HG03066 (cell line): Measurements from ENCODE around the gene RAD51B.

Experiments used
- ATAC-seq: cut with Tn5 transposase; IDR thresholded peaks from one replicate; pipeline ENCODE4 v1.9.1; 2021; ENCODE audit warnings: low read depth; ENCODE audit not compliant: unreplicated experiment

Gene RAD51B

DNA sequence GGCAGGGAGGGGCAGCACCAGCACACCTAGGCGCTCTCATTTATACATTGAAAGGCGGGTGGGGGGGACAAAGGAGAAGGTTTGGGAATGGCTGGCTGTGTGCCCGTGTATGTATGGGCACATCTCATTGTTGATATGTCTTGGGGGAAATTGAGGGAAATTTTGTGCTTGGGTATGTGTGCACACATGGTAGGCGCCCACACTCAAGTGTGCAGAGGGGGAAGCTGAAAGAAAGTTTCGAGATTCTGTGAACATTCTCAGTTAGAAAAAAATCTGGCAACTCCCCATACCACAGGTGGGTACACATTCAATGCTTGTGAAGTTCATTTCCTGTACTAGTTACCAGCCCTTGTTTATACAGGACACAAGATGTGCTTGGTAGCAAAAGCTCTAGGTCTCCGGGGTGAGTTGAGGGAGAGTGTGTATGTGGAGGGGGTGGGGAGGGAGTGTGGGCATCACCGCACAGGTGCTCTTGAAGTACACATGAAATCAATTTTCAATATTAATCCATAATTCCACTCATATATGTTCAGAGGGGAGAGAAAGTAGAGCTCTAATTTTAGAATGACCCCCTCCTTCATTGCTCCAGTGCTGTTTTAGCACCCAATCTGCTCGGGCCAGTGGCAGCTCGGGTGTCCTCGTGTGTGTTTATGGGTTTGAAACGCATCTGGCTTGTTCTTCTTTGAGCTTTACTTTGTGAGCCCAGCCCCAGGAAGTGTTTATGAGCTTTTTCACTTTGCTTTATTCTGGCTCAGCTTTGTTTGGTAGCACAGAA, 687.3 kb downstream of the RAD51B start:
- peak; percentile 72 for ATAC-seq

DNA sequence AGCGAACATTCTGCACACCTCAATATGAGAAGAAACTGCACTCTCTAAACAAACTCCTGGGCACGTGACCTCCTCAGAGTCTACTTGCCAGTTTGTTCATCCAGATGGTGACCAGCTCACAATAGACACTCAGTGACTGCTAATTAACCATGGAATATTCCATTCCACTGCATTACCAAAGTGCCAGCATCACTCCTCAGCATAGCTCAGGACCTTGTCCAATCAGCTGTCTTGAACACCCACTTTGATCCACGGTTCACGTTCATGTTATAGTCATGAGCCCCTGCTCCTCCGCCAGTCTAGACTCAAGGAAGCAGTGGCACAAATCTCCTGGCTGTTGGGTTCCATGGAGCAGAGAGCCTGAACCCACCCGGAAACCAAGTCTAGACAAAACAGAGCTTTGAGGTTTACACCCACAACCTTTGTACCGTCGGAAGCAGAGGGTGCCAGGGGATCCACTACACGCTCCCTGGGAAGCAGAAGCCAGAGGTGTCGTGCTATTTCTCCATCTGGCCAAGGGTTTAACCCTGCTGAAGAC, 688.0 kb downstream of the RAD51B start:
- no peak for ATAC-seq

DNA sequence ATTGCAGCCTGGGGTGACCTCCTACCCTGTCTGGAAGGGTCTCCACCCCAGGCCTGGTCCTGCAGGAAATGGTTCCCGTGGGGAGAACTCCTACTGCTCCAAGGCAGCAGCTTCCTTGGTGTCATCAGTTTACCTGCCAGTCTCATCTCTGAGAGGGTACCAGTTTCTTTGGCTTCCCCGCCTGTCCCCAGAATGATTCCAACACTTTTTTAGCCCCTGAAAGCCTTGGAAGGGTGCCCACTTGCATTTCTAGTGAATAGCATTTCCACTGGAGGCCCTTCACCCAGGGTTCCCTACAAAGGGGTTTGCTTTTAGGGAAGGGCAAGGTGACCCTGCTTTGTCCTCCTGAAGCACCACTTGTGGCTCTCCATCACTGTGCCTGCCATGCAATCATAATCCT, 689.0 kb downstream of the RAD51B start:
- no peak for ATAC-seq

DNA sequence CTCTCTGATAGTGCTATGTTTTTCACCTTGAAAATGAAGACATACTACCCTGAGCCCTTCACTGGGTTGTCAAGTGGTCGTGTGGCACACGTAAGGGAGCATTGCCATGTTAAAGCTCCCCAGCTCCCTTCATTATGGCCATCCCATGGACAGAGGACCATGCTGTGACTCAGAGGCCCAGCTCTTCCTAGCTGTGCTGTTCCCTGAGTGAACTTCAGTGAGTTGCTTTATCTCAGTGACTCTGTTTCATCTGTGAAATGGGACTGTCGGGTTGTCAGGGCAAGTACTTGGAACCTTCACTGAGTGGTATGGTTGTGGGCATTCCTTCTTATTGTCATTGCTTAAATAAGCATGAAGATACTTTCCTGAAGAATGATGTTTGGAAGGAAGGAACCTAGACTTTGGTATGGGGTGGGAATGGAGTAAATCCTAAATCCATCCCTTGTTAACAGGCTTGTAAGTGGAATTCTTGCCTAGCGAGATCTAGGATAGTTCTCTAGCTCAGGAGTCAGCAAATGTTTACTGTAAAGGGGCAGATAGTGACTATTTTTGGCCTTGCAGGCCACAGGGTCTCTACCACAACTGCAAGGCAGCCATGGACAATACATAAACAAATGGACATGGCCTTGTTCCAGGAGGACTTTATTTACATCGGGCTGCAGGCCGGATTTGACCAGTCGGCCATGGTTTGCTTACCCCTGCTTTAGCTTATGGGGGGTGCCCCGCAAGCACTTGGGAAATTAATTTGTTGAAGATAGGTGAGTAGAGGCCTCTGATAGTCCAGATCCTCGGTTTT, 689.8 kb downstream of the RAD51B start:
- ATAC-seq, result no peak

DNA sequence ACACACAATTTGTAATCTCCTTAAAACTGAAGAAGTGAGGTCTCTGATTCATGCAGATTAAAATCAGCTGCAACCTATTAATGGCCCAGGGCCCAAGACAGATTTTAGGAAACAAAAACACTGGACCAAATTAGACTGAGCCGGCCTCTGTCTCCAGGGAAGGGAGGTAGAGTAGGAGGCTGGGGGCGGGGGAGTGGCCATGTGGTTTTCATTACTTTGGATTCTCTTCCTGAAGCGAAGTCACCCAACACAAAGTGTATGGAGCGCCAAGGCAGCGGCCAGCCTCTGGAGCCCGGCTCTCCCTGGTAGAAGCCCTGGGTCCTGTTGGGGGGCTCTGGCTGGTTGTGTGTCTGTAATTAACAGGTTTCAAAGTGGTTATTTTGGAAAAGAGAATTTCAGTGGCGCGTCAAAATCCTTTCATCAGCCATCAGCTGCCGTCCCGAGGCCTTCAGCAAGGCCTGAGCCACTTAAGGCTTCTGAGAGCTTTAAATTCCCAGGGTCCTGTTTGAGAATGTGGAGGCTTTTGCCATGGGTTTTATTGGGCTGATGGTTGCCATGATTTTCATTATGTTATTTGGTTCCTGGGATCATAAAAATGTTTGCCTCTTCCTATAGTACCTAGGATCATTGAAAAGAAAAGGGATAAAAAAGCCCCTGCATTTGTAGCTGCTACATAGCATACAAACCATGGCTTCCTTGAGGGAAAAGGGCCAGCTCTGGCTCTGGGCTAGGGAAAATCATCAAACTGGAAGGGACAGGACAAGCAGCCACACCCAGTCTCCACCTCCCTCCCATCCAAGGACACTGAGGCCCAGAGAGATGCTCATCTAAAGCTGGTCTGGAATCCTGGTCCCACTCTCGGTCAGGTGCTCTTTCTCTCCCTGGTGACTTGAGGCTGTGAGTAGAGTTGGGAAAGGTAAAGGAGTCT, 690.9 kb downstream of the RAD51B start:
- no peak for ATAC-seq

DNA sequence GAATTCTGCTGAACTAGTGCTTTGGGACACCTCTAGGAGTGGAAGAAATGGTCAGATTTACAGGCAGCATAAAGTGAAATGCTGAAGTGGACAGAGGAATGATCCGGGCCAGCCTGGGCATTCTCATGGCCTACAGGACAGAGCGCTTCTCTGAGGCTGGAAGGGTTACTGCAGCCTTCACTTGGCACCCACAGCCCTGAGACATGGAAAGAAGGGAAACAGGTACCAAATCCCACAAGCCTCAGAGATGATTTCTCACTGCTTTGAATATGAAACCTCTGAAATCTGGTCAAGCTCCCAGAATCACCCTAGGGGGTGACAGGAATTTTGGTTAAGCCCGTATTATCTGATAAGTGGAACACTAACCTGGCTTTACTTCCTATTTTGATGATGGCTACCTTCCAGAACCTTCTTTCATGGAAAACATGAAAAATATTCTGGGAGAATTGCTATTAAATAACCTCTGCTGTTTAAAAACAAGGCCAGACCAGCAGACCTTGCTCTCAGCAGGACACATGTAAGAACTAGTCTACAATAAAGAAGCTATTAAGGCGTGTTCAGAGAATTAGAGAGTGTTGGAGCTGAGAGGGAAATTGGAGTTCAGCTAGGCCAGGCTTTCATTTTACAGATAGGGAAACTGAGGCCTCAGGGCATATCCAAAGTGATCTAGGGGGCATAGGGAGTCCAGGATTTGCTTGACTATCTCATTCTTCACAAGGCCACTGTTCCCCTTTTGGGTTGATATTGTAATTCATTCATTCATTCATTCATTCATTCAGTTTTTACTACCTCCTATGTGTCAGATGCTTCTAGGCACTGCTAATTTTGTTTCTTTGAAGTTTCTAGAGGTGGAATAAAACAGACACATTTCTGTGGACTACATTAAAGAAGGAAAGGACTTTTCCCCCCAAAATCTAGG, 691.8 kb downstream of the RAD51B start:
- no peak for ATAC-seq

DNA sequence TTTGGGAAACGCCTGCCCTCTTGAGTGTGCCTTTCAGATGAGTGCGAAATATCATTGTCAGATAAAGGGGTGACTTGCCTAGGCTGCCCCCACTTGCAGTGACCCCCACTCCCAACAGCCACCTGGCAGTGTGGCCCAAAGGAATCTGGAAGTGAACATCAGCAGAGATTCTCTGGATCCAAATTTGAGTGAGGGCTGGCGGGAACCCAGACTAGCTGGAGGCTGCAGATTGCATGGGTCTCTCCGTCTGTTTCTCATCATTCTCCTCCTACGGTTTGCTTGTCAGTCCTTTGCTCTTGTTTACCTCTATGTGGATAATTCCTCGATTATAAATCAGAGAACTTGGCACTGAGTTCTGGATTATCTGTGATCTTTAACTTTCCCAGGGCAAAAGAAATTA, 692.5 kb downstream of the RAD51B start:
- ATAC-seq, result no peak

DNA sequence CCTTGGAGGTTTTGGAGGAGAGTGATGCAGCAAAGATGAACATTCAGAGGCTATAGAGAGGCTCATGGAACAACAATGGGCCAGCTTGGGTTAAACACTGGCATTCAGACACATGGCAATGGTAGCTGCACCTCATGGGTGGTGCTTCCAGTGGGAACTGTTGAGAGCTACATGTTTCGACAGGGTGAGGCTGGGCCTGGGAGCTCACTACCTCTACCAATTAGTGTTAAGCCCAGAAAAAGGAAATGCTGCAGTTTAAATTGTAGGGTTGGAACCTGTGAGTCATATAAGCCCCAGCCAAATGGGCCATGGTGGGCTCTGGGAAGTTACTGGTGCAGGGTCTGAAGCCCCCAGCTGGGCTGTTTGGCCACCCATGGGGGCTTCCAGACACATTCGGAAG, 693.6 kb downstream of the RAD51B start:
- peak; percentile 45 for ATAC-seq

DNA sequence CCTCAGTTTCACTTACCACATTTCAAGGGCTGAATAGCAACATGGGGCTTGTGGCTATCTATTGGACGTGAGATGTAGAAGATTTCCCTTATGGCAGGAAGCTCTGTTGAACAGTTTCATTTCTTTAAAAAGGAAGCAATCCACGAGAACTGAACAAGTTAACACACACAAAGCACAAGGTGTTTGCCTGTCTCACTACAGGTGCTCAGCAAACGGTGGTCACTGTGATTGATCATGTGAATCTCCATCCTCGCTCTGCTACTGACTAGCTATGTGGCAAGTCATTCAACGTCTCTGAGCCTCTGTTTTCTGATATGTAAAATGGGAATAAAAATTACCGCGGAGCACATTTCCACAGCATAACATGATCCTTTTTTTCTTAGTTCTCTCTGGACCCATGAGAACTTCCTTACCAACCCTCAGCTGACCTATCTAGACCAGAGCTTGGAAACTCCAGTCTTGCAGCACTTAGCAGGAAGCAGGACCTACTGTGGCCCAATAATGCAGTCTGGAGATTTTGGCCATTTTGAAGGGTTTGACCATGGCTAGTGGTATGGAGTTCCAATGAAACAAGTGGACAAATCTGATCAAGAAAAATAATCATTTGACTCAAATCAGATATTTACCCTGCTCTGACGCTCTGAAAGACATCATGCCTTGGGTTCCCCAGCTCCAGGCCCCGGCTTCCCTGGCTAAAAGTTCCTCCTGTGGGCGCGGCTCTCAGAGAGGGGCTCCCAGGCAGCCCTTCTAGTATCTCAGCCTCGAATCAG, 694.4 kb downstream of the RAD51B start:
- peak; percentile 79 for ATAC-seq

DNA sequence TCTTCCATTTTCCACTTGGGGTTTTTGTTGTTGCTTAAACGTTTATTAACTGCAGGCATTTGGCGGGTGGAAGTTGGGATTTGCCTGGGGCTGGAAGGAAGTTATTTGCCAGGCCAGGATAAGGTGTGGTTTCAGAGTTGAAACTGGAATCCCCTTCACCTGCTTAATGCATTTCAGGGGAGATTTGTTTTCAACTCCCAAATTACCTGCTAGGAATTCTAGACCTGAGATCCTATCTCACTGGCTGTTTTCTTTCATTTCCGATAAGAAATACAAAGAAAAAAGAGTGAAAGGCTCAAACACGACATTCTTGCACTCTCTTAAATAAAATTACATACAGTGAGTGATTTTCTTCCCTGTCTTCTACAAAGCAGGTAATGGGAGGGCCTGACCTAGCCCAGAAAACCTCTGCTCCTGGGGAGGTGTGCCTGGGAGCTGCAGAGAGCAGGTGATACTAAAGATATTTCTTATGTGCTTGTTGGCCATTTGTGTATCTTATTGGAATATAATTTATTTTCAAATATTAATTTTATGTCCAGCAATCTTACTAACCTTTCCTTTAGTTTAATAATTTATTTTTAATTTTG, 695.1 kb downstream of the RAD51B start:
- ATAC-seq, result no peak

DNA sequence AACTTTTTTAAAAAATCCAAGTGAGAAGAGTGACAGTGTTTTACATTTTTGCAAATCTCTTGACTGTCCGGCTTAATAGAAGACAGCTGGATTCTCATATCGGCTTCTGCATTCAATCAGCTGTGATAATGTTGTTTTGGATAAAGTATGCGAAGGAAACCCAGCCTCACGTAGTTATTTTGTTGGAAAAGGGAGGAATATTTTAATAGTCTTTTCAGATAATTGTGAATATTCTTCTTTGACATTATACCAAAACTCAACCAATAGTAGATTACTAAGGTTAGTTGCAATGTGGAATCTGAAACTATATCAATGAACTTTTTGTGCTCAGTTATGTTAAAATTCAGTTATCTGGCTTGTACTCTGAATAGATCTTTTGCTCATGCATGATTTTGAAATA, 696.8 kb downstream of the RAD51B start:
- no peak for ATAC-seq

DNA sequence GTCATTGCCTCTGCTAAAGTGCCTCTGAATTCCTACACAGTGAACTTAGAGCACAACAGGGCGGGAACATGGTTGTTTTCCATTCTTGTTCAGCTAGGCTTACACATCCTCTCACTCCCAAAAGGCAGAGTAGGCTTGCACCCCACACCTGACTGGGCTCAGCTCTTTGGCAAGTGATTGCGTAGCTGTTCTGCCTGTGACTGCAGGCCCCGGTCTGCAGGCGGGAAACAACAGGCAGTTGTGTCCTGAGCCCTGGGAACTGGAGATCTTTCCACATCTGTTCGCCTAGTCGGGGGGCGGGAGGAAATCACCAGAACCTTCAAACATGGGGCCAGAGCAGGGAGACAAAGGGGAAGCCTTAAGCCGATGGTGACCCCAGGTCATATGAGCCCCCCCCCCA, 698.6 kb downstream of the RAD51B start:
- ATAC-seq, result no peak

DNA sequence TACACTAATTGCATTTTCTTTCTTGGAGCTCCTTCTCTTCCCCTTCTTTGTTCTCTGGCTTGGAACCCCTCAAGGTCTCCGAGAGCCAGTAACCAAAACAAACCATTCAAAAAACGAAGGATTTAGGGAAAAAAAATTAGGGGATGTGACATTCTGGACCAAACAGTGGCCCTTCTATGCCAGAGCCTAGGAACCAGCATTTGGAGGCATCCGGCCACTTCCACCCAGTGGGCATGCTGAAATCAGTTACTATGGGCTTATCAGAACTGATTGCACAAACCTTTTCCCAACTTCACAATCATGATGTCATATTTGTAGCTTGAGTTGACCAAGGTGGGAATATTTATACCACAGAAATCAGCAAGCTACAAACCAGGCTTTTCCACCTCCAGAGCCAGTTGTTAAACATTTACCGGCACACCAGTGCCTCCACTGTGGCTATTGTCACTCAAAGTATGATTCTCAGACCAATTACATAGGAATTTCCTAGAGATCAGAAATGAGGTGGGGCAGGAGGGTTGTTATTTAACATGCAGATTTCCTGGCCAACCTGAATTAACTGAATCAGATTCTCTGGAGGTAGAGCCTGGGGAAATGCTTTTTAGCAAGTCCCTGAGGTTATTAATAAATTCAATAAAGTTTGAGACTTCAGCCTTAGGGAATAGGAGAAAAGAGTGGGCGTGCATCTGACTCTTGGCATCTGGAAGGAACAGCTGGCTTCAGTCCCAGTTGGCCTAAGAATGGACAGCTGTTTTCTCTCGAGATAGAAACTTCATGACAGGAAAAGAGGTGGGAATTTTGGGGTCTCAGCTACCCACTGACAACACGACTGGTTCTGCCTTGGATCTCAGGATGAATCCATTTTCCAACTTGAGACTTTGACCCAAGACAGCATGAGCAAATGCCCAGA, 699.4 kb downstream of the RAD51B start:
- ATAC-seq, result no peak

DNA sequence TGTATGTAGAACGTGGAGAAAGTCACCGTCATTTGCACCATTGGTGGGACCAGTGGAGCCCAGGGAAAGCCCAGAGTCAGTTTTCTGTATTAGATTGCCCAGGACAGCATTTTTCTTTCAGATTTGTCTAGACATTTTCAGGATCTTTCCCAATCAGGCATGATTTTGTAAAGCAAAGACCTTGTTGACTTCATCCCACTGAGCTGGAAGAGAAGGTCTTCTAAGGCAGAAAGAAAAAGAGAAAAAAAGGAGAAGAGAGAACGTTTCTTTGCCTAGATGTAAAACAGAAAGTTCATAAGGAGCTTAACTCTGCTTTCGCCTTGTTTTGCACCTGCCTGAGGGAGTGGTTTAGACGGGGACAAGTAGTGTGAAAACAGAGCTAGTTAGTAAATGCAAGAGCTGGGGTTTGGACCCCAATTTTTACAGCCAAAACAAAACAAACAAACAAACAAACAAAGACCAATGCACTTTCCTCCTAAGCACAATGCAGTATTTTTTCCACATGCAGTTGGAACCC, 700.1 kb downstream of the RAD51B start:
- ATAC-seq, result peak; percentile 81

DNA sequence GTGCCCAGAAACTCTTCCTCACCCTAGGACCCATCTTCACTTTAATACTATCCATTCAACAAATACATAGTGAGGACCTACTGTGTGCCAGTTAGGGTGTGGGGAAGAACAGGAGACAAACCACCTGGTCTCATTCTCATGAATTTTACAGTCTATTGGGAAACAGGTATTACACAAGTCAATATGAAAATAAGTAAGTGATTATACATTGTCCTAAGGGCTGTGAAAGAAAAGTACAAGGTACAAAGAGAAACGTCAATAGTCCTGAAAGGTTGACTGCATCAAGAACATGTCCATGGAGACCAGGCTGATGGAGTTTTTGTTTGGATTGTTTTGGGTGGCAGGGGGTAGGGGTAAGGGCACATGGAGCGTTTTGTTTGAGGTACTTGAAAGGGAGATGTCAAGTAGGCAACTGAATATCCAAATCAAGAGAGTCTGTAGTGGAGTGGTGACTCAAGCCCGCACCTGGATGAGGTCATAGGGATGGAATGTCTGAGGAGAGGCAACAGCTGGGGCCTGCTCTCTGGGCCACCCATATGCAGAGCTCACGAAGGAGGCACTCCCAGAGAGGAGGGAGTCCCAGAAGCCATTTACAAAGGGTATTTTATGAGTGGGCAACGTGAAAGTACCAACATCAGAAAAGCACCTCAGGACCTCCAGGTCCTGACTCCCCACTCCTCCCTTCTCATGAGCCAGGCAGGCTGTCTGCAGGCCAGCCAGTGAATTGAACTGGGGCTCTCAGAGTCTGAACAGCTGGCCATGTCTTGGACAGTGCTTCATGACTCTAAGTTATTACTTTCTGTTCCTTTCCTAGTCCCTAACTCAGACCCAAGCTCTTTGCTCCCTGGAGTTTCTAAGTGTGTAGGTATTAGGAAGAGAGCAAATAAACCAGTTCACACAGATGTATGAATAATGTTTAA, 701.3 kb downstream of the RAD51B start:
- no peak for ATAC-seq

DNA sequence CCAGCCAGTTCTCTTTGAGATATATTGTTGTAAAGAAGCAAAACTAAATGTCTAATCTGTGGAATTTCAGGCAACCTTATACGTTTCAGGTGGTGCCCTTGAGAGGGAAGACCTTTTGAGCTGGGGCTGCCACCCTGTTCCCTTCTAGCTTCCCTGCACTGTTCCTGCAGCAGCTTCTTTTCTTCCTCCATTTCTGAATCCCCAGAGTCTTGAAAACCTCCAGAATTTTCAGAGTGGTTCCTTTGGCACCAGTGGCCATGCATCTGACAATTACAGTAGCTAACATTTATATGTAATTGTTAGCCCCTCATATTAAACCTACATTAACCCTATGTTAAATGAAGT, 702.0 kb downstream of the RAD51B start:
- no peak for ATAC-seq
